Measurements from ENCODE around the gene SLC25A22. TPM values are rescaled to one million over a fixed set of nuclear protein-coding genes. Genes with fewer than 3 reads are reported as not detected.
A peak's percentile ranks its signal among the peaks of the same experiment; 100 is the strongest.

The SLC25A22 gene
- total RNA-seq, 1 donor from 2014 or later, result 35.6 TPM

DNA sequence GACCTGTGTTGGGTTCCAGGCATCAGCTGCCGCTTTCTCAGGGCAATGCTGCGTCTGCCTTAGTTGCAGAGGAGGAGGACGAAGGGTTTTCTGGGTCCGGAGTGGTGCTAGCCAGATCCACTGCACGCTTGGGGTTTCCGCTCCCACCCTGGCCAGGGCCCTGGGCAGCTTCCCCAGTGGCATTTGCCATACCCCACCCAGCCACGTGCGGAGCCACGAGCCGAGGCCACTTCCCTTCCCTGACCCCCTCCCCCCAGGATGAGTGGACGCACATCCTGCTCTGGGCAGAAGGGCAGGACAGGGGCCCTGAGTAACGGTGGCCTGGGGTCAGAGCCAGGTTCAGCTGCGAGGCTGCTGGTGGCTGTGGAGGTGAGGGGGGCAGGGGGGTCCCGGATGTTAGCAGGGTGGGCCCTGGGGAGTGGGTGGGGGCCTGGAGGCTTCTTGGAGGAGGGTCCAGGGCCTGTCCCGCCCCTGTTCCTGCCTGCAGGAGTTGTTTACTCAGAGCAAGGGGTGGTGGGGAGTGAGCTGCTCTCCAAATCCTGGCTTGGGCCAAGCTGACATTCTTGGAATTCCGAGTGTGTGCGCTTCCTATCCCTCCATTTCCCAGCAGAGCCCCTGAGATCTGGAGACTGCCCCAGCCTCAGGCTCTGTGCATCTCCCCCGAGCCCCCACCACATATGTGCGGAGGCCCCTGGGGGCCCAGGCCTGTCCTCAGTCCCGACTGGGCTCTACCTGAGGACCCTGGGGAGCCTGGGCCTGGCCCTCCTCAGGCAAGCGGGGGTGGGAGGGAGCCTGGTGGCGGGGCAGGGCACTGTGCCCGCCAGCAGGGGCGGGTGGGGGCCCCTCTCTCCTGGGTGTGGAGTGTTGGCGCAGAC, 46.0 kb upstream of the SLC25A22 start:
- no peaks in the 10 kb centered on the region for H3K27me3 Mint-ChIP-seq
- H3K27ac Mint-ChIP-seq, result peak overlapping the region; percentile 53
- TF ChIP-seq, protein P1, sequence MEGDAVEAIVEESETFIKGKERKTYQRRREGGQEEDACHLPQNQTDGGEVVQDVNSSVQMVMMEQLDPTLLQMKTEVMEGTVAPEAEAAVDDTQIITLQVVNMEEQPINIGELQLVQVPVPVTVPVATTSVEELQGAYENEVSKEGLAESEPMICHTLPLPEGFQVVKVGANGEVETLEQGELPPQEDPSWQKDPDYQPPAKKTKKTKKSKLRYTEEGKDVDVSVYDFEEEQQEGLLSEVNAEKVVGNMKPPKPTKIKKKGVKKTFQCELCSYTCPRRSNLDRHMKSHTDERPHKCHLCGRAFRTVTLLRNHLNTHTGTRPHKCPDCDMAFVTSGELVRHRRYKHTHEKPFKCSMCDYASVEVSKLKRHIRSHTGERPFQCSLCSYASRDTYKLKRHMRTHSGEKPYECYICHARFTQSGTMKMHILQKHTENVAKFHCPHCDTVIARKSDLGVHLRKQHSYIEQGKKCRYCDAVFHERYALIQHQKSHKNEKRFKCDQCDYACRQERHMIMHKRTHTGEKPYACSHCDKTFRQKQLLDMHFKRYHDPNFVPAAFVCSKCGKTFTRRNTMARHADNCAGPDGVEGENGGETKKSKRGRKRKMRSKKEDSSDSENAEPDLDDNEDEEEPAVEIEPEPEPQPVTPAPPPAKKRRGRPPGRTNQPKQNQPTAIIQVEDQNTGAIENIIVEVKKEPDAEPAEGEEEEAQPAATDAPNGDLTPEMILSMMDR (conservative IDR thresholded peaks at IDR 0.05), result no peak
- DNase-seq (ENCODE audit: extremely low spot score, unreplicated experiment), result no peak
- H3K4me1 Mint-ChIP-seq (ENCODE audit: unreplicated experiment), result peaks cover 21% of the 10 kb centered on the region
- no peaks in the 10 kb centered on the region for H3K9me3 Mint-ChIP-seq
- H3K36me3 Mint-ChIP-seq, result no peaks in the 10 kb centered on the region
- peak overlapping the region; percentile 82 for H3K4me3 Mint-ChIP-seq

DNA sequence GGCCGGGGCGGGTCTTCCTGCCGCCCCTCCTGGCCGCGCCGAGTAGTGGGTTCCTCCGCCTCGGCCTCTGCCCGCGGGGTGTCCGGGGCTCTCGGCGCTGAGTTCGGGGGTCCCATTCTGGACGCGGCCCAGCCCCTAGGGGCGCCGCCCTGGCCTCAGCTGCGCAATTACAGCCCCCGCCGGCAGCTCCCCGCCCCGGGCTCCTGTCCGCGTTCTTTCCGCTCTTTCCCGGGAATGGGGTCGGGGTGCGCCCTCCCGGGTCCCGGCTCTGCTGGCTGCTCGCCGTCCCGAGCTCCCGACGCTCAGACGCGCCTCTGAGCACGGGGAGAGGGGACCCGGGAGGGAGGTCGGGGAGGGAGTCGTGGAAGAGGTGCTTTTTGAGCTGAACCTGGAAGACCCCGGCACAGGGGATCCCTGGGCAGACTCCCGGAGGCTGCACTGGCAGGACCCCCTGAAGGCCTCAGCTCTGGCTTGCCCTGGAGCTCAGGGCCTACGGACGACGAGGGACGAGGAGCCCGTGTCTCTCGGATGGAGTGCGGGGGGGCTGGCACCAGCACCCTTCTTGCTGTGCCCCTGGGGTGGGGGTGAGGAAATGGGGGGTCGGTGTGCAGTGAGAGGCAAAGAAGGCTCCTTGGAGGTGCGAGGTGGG, 45.1 kb upstream of the SLC25A22 start:
- TF ChIP-seq, protein P1 (conservative IDR thresholded peaks at IDR 0.05), result peak; percentile 59
- H3K4me1 Mint-ChIP-seq (ENCODE audit: unreplicated experiment), result peaks cover 21% of the 10 kb centered on the region
- DNase-seq (ENCODE audit: extremely low spot score, unreplicated experiment), result no peak
- H3K27me3 Mint-ChIP-seq, result no peaks in the 10 kb centered on the region
- H3K36me3 Mint-ChIP-seq, result no peaks in the 10 kb centered on the region
- peak overlapping the region; percentile 82 for H3K4me3 Mint-ChIP-seq
- no peaks in the 10 kb centered on the region for H3K9me3 Mint-ChIP-seq
- H3K27ac Mint-ChIP-seq, result peak overlapping the region; percentile 53

DNA sequence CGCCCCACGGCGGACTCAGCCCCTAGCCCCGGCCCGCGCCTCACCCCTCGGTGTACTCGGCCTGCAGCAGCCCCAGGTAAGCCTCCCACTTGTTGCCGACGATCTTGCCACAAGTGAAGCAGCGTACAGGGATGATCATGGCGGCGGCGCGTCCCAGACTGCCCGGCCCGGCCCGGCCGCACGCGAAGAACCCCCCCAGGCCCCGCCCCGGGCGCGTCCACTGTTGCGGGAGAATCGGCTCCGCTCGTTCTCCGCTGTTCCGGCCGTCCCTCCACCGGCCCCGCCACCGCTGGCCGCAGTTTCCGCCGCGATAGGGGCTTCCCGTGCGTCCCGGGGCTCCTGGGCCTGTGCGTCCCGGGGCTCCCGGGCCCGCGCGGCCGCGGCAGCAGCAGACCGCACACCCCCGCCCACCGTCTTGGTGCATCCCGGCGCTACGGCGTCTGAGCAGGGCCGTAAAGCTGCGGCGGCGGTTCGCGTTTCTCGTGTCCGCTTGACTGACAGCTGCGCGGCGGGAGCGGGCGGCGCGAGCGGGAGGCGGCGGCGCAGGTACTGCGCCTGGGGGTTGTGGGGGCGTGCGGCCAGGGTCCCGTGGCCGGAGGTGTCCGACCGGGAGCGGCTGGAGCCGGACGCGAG, 44.4 kb upstream of the SLC25A22 start, which contains the start of the genes POLR2L and TSPAN4:
Gene POLR2L, minus strand, starts transcription at position 160 of the 633 bp plus-strand sequence. Its CDS starts 21 bp downstream, at position 139.
Gene TSPAN4, plus strand, starts transcription at position 483 of the 633 bp plus-strand sequence. CDS start 7,453 bp downstream, outside the sequence.
- Mint-ChIP-seq H3K9me3 (no peaks in the 10 kb centered on the region), H3K4me1 (ENCODE audit: unreplicated experiment) (peaks cover 21% of the 10 kb centered on the region), H3K27me3 (no peaks in the 10 kb centered on the region), H3K4me3 (peak within 1 kb of the TSS; percentile 88), H3K27ac (peak within 1 kb of the TSS; percentile 76), H3K36me3 (no peaks in the 10 kb centered on the region)
- TF ChIP-seq, protein P1 (conservative IDR thresholded peaks at IDR 0.05), result no peak
- peak; percentile 91 for DNase-seq (ENCODE audit: extremely low spot score, unreplicated experiment)

DNA sequence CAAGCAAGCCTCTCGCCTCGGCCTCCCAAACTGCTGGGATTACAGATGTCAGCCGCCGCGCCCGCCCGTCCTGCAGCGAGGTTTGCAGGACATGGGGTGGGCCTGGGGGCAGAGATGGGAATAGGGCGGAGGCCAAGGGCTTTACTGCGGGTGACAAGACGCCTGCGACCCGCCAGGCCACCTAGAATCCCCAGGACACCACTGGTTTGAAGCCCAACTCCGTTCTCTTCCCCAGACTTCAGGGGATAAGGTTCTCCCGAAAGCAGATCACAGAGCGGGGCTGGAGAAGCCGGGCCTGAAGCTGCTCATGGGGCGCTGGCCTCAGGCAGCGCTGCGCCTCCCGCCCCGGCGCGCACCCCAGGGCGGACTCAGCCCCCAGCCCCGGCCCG, 43.9 kb upstream of the SLC25A22 start:
- TF ChIP-seq, protein P1 (conservative IDR thresholded peaks at IDR 0.05), result no peak
- H3K9me3 Mint-ChIP-seq, result no peaks in the 10 kb centered on the region
- peak overlapping the region; percentile 88 for H3K4me3 Mint-ChIP-seq

DNA sequence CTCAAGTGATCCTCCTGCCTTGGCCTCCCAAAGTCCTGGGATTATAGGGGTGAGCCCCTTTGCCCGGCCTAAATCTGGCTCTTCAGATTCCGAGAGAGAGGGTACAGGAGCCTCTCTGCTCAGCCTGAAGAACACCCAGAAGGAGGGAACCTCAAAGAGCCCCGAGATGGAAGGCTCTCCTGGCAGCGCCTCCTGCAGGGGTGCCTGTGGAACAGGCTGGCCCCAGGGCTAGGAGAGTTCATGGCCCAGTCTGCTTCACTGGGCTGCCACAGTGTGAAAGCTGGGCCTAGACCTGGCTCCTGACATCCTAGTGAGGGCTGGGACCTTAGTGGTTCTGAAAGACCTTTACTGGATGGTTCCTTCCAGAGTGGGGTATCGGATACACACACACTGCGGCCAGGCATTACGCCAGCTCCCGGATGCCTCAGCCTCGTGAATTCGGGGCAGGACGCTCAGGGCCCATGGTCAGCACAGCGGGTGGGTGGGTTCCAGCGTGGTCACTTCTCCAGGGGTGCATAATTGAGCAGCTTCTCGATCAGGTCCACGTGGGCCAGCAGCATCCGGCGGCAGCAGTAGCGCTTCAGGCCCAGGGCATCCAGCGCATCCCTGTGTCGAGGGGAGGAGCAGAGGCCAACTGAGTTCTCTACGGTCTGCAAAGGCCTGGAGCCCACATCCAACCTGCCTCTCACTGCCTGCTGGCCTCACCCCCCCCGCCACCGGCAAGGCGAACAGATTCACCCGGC, 42.0 kb upstream of the SLC25A22 start:
- Mint-ChIP-seq H3K4me1 (ENCODE audit: unreplicated experiment) (peaks cover 16% of the 10 kb centered on the region), H3K27ac (peak overlapping the region; percentile 75), H3K36me3 (no peaks in the 10 kb centered on the region), H3K27me3 (no peaks in the 10 kb centered on the region), H3K9me3 (no peaks in the 10 kb centered on the region), H3K4me3 (peak overlapping the region; percentile 88)
- TF ChIP-seq, protein P1 (conservative IDR thresholded peaks at IDR 0.05), result peak; percentile 39
- no peak for DNase-seq (ENCODE audit: extremely low spot score, unreplicated experiment)

More for the DNA sequence above, 43.9 kb upstream of the SLC25A22 start:
- H3K27me3 Mint-ChIP-seq, result no peaks in the 10 kb centered on the region
- peaks cover 21% of the 10 kb centered on the region for H3K4me1 Mint-ChIP-seq (ENCODE audit: unreplicated experiment)
- no peak for DNase-seq (ENCODE audit: extremely low spot score, unreplicated experiment)
- no peaks in the 10 kb centered on the region for H3K36me3 Mint-ChIP-seq
- H3K27ac Mint-ChIP-seq, result peak overlapping the region; percentile 76

All from type B pancreatic cell (in vitro differentiated cells).